IPS DF 19.7 (cell line): ENCODE measurements around the gene AFG1L.

ENCODE experiments used
- DNase-seq: peaks from one replicate; pipeline ENCODE4 v3.0.0-alpha.2; 2013; ENCODE audit warnings: low read depth, low spot score

AFG1L gene

GRCh38 chr6:108453601-108454185 lies 158.8 kb downstream of the AFG1L start:
- no peak for DNase-seq

- no peak for DNase-seq
These were observed 159.5 kb downstream of the AFG1L start for GRCh38 chr6:108454356-108454755.

- no peak for DNase-seq
These were observed 160.8 kb downstream of the AFG1L start for GRCh38 chr6:108455688-108456087.

GRCh38 chr6:108463784-108464183 lies 168.9 kb downstream of the AFG1L start:
- no peak for DNase-seq

- DNase-seq, result no peak
These were observed 169.7 kb downstream of the AFG1L start for GRCh38 chr6:108464418-108465097.

GRCh38 chr6:108465098-108465495 lies 170.2 kb downstream of the AFG1L start:
- DNase-seq, result no peak

- DNase-seq, result no peak
These were observed 173.5 kb downstream of the AFG1L start for GRCh38 chr6:108468346-108468745.

- no peak for DNase-seq
These were observed 174.5 kb downstream of the AFG1L start for GRCh38 chr6:108469316-108469715.

- no peak for DNase-seq
These were observed 178.3 kb downstream of the AFG1L start for GRCh38 chr6:108473197-108473596.

- no peak for DNase-seq
These were observed 181.5 kb downstream of the AFG1L start for GRCh38 chr6:108476376-108476775.

GRCh38 chr6:108476847-108477430 lies 182.1 kb downstream of the AFG1L start:
- DNase-seq, result no peak

GRCh38 chr6:108482559-108482958 lies 187.7 kb downstream of the AFG1L start:
- DNase-seq, result no peak

GRCh38 chr6:108484016-108484415 lies 189.2 kb downstream of the AFG1L start:
- DNase-seq, result no peak

- DNase-seq, result no peak
These were observed 194.8 kb downstream of the AFG1L start for GRCh38 chr6:108489699-108490098.

GRCh38 chr6:108492131-108492766 lies 197.4 kb downstream of the AFG1L start:
- no peak for DNase-seq

- DNase-seq, result no peak
These were observed 199.6 kb downstream of the AFG1L start for GRCh38 chr6:108494434-108494833.

- peak; percentile 25 for DNase-seq
These were observed 203.0 kb downstream of the AFG1L start for GRCh38 chr6:108497883-108498282.

- no peak for DNase-seq
These were observed 206.7 kb downstream of the AFG1L start for GRCh38 chr6:108501559-108501958.

- no peak for DNase-seq
These were observed 208.0 kb downstream of the AFG1L start for GRCh38 chr6:108502832-108503231.

- no peak for DNase-seq
These were observed 212.5 kb downstream of the AFG1L start for GRCh38 chr6:108507316-108507715.

- no peak for DNase-seq
These were observed 215.8 kb downstream of the AFG1L start for GRCh38 chr6:108510461-108511319.
